Esophagus muscularis mucosa (tissue), 4 donors: ENCODE results near the gene SYNGAP1. TPM values are rescaled to one million over a fixed set of nuclear protein-coding genes. Genes with fewer than 3 reads are reported as not detected.

Experiments used
- DNase-seq: peaks from one replicate; pipeline ENCODE4 v3.0.0-alpha.2; 2017; ENCODE audit errors: extremely low spot score
- H3K27ac ChIP-seq, 4 donors: fragments of 200-600 bp; sonication (generic); replicated peaks in 1 of 4; 1 replicate in 3 of 4; 2 replicates in 1 of 4; pipeline ENCODE4 v1.5.1; 2016 to 2019; ENCODE audit warnings: mild to moderate bottlenecking in 1 of 4
- H3K27me3 ChIP-seq, 4 donors: fragments of 200-600 bp; sonication (generic); one replicate each; pipeline versions ENCODE4 v1.5.1 to v1.6.0; 2016 to 2019
- H3K36me3 ChIP-seq, 4 donors: fragments of 200-600 bp; sonication (generic); one replicate each; pipeline ENCODE4 v1.5.1; 2016 to 2019
- H3K4me1 ChIP-seq, 4 donors: fragments of 200-600 bp; sonication (generic); one replicate each; pipeline ENCODE4 v1.5.1; 2016 to 2019
- H3K4me3 ChIP-seq, 4 donors: fragments of 200-600 bp; sonication (generic); 1 replicate in 2 of 4; 2 replicates in 2 of 4; pipeline ENCODE4 v1.5.1; 2016 to 2019; ENCODE audit warnings: mild to moderate bottlenecking in 4 of 4, moderate library complexity in 1 of 4
- H3K9me3 ChIP-seq, 4 donors: fragments of 200-600 bp; sonication (generic); 1 replicate in 3 of 4; 2 replicates in 1 of 4; pipeline ENCODE4 v1.5.1; 2016 to 2019
- EP300 ChIP-seq: sonication (generic); formaldehyde crosslinking; IDR thresholded peaks from one replicate; pipeline ENCODE4 v1.6.1; 2017; ENCODE audit warnings: antibody characterized with exemption
- POLR2A ChIP-seq: fragments of 450-650 bp; IDR thresholded peaks from one replicate; pipeline ENCODE4 v1.6.1; 2017; ENCODE audit warnings: antibody characterized with exemption, moderate library complexity, mild to moderate bottlenecking, low read depth
- POLR2AphosphoS5 ChIP-seq, 2 donors: sonication (generic); formaldehyde crosslinking; IDR thresholded peaks; one replicate each; pipeline ENCODE4 v1.6.1; 2017; ENCODE audit warnings: antibody characterized with exemption in 2 of 2
- WGBS: methylation state at CpG from one replicate; pipeline ENCODE4 v1.1.5; 2018; 5-methylcytosine and 5-hydroxymethylcytosine counted together
- intact Hi-C: fragments of 100-400 bp; cut with DNase I; formaldehyde crosslinking; loops from one replicate; pipeline ENCODE4 v1.15.1; 2023
- total RNA-seq, 4 donors: library from RNA; depleted of rRNA; stranded (reverse); fragments of >200 nt; gene quantifications; one replicate each; pipeline versions ENCODE4 v1.1.0 to v1.2.1, GENCODE V29; 2016
- TF ChIP-seq, protein P1 (sequence below), 3 experiments: fragments of 200-600 bp in 2 of 3; fragments of 450-650 bp in 1 of 3; sonication (generic) in 2 of 3; IDR thresholded peaks; one replicate each; pipeline ENCODE4 v1.5.1; 2017 to 2019; ENCODE audit warnings: antibody characterized with exemption in 3 of 3, mild to moderate bottlenecking in 2 of 3, moderate library complexity in 1 of 3

SYNGAP1 gene
- total RNA-seq, 4 donors from 2014 or later: 8.0 to 17.6 (median 13.2) TPM

DNA sequence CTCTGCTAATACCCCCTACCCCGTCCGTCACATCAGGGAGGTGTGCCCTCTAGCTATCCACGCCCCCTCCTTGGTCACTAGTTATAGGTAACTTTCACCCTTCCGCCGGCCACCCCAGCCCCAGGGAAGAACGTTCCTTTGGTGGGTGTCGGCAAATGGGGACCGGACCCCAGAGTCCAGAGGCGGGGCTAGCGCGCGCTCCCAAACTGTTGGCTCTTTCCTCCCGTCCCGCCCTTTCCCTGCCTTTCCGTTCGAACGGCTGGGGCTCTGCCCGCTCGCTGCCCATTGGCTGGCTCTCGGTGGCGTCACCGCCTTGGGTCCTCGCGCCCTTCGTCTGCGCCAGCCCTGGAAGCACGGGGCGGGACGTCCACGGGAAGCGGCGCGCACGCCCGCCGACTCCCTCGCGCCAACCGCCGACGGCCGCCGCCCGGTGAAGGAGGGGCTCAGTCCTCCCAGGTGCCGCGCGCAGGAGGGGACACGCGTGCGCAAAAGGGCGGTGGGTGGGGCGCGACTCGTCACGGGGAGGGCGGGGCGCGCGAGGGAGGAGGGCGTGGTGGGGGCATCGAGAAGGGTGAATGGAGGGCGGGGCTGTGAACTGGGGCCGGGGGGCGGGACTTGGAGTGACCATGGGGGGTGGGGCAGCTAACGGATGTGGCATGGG is 9.7 kb upstream of the SYNGAP1 start:
- 0% methylated on average over 19 of the region's 65 CpGs for WGBS
- H3K27ac ChIP-seq: peak overlapping the region; percentile 97 to 100 (median 100)
- peak; percentile 99 for DNase-seq
- H3K4me1 ChIP-seq: peaks cover 12 to 49% (median 46%) of the 10 kb centered on the region in 4 donors
- peak; percentile 77 to 96 for TF ChIP-seq POLR2AphosphoS5 (IDR thresholded peaks at IDR 0.05)
- peak; percentile 41 for TF ChIP-seq EP300
- TF ChIP-seq, protein P1, sequence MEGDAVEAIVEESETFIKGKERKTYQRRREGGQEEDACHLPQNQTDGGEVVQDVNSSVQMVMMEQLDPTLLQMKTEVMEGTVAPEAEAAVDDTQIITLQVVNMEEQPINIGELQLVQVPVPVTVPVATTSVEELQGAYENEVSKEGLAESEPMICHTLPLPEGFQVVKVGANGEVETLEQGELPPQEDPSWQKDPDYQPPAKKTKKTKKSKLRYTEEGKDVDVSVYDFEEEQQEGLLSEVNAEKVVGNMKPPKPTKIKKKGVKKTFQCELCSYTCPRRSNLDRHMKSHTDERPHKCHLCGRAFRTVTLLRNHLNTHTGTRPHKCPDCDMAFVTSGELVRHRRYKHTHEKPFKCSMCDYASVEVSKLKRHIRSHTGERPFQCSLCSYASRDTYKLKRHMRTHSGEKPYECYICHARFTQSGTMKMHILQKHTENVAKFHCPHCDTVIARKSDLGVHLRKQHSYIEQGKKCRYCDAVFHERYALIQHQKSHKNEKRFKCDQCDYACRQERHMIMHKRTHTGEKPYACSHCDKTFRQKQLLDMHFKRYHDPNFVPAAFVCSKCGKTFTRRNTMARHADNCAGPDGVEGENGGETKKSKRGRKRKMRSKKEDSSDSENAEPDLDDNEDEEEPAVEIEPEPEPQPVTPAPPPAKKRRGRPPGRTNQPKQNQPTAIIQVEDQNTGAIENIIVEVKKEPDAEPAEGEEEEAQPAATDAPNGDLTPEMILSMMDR (IDR thresholded peaks at IDR 0.05): peak in 1 of 3 experiments; percentile 6
- TF ChIP-seq POLR2A: peak; percentile 55
- peaks cover 24 to 32% (median 31%) of the 10 kb centered on the region in 4 donors for H3K36me3 ChIP-seq
- peak overlapping the region; percentile 99 to 100 (median 100) for H3K4me3 ChIP-seq
- intact Hi-C loops: no loop called here
- no peaks in the 10 kb centered on the region for H3K9me3 ChIP-seq
- no peaks in the 10 kb centered on the region for H3K27me3 ChIP-seq

DNA sequence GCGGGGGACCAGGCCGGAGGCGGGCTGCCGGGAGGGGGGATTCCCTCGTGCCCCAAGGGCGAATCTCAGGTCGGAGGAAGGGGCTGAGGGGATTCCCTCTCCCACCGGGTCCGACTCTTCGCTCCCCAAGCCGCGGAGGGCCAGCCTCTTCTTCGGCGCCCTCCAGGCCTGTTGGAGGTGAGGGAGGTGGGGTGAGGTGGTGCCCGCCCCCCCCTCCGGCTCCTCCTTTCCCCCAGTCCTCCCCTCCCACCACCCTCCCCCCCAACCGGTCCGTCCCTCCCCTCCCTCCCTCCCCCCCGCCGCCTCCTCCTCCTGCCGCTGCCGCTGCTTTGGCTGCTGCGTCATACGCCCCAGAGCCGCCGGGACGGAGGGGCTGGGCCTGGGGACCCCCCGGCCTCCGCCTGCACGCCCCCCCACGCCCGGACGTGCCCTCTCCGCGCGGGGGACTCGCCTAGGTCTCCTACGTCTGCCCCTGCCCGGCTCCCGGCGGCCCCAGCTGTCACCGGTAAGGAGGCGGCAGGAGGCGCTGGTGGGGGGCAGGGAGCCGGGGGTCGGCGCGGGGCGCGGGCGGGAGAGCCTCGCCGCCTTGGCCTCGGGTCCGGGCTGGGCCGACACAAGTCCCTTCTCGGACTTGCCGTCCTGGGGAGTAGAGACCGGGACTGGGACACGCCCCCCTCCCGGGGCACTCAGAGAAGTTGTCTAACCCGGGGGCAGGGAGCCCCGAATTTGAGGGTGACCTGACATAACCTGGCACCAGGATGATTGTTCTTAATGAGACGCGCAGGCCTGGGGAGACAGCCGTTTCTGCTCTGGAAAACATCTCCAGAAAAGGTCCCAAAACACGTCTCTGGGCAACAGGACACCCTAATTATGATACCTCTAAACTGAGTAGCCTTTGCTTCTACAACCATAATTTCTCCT is 8.9 kb upstream of the SYNGAP1 start, which contains the start of gene PHF1:
Gene PHF1, plus strand, starts transcription at position 304 of the 921 bp plus-strand sequence. CDS start 1,250 bp downstream, outside the sequence.
- no peak for DNase-seq
- no peak for TF ChIP-seq EP300
- TF ChIP-seq POLR2A: peak; percentile 36
- TF ChIP-seq, protein P1 (IDR thresholded peaks at IDR 0.05): no peak
- peak; percentile 56 to 86 for TF ChIP-seq POLR2AphosphoS5 (IDR thresholded peaks at IDR 0.05)
- H3K27me3 ChIP-seq: no peaks in the 10 kb centered on the region
- intact Hi-C loops: no loop called here
- H3K27ac ChIP-seq: peak within 1 kb of the TSS; percentile 97 to 100 (median 100)
- no peaks in the 10 kb centered on the region for H3K9me3 ChIP-seq
- H3K4me3 ChIP-seq: peak within 1 kb of the TSS; percentile 99 to 100 (median 100)
- H3K36me3 ChIP-seq: peaks cover 24 to 40% (median 39%) of the 10 kb centered on the region in 4 donors
- H3K4me1 ChIP-seq: peaks cover 12 to 57% (median 54%) of the 10 kb centered on the region in 4 donors
- WGBS: 0% methylated on average over 15 of the region's 67 CpGs

DNA sequence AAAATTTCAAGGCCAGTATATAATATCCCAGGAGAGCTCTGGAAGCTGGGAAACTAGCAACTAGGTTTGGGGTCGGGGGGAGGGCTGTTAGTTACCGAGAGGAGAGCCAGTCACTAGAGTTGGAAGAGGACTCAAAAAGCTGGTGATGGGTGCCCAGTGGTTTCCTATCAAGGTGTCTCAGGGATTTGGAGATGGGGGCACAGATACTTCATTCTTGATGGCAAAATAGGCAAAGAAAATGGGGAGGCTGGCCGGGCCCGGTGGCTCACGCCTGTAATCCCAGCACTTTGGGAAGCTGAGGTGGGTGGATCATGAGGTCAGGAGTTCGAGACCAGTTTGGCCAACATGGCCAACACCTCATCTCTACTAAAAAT is 8.2 kb upstream of the SYNGAP1 start:
- no peaks in the 10 kb centered on the region for H3K27me3 ChIP-seq
- no peaks in the 10 kb centered on the region for H3K9me3 ChIP-seq
- H3K36me3 ChIP-seq: peaks cover 24 to 46% (median 45%) of the 10 kb centered on the region in 4 donors
- intact Hi-C loops: no loop called here
- TF ChIP-seq POLR2A: no peak
- TF ChIP-seq, protein P1 (IDR thresholded peaks at IDR 0.05): no peak
- H3K4me1 ChIP-seq: peaks cover 18 to 63% (median 60%) of the 10 kb centered on the region in 4 donors
- no peak for DNase-seq
- H3K4me3 ChIP-seq: peak overlapping the region; percentile 99 to 100 (median 100)
- H3K27ac ChIP-seq: peak overlapping the region; percentile 97 to 100 (median 100)
- WGBS: 43% methylated on average over 6 of the region's 6 CpGs

DNA sequence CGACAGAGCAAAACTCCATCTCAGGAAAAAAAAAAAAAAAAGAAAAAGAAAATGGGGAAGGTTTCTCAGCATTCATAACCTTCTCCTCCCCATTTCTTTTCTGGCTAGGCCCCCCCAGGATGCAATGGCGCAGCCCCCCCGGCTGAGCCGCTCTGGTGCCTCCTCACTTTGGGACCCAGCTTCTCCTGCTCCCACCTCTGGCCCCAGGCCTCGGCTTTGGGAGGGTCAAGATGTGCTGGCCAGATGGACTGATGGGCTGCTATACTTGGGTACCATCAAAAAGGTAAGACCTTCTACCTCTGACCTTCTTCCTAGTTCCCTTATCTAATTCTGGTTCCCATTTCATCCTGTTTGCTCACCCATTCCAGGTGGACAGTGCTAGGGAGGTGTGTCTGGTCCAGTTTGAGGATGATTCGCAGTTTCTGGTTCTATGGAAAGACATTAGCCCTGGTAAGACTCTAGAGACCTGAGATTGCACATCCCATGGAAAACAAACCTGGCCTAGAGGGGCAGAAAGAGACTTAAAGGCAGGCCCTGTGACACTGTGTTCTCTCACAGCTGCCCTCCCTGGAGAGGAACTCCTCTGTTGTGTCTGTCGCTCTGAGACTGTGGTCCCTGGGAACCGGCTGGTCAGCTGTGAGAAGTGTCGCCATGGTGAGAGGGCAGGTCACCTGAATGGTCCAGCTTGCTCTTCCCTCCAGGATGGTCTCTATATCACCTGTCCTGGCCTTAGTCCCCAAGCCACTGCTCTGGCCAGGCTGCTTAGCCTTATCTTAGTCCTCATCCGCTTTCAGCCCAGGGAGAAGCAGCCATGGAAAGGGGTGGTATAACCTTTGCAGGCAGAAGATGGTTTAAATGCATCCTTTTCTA is 7.5 kb upstream of the SYNGAP1 start:
- Histone ChIP-seq H3K4me1 (peaks cover 25 to 71% (median 68%) of the 10 kb centered on the region in 4 donors), H3K4me3 (peak overlapping the region; percentile 99 to 100 (median 100)), H3K27me3 (no peaks in the 10 kb centered on the region), H3K9me3 (no peaks in the 10 kb centered on the region), H3K36me3 (peaks cover 24 to 47% (median 46%) of the 10 kb centered on the region in 4 donors), H3K27ac (peak overlapping the region; percentile 97 to 100 (median 100))
- DNase-seq: no peak
- 89% methylated on average over 10 of the region's 10 CpGs for WGBS
- intact Hi-C loops: no loop called here
- TF ChIP-seq EP300 (no peak), POLR2AphosphoS5 (IDR thresholded peaks at IDR 0.05) (no peak), POLR2A (no peak)
- TF ChIP-seq, protein P1 (IDR thresholded peaks at IDR 0.05): no peak
